ENCODE data around the gene SRGAP3.

SRGAP3 gene

DNA sequence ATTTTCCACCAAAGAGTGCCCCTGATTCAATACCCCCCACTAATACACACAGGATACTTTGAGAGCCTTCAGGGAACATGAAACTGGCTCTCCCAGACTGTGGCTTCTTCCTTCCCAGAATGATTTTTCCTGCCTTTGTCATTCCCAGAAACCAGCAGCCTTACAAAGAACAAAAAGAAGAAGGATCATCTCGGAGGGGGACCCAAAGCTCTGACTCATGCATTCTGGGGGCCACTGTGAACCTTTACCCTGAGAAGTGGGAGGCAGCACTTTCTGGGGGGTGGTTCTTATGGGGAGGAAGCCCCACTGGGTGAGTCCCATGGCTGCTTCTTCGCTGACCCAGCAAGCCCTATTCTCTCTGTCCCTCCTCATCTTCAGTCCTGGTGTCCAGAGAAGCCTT, 241.5 kb downstream of the SRGAP3 start:
- no peak overlapping the region for H3K4me3 ChIP-seq (ENCODE audit: low read depth in 1 of 2, low read length in 2 of 2)
- no peak overlapping the region for H3K27ac ChIP-seq (ENCODE audit: low read depth, low read length)
- no peaks in the 10 kb centered on the region for H3K4me1 ChIP-seq (ENCODE audit: control insufficient read depth in 1 of 2, insufficient read depth in 2 of 2, low read length in 2 of 2)
- H3K27me3 ChIP-seq (ENCODE audit: control insufficient read depth in 1 of 2, insufficient read depth in 2 of 2, low read length in 2 of 2): no peaks in the 10 kb centered on the region
- no peaks in the 10 kb centered on the region for H3K9me3 ChIP-seq (ENCODE audit: control insufficient read depth in 1 of 2, low read length in 2 of 2)
- no peak overlapping the region for H3K9ac ChIP-seq (ENCODE audit: low read depth in 1 of 2, low read length in 2 of 2)
- H3K36me3 ChIP-seq (ENCODE audit: control insufficient read depth in 1 of 2, insufficient read depth in 2 of 2, low read length in 2 of 2): no peaks in the 10 kb centered on the region

DNA sequence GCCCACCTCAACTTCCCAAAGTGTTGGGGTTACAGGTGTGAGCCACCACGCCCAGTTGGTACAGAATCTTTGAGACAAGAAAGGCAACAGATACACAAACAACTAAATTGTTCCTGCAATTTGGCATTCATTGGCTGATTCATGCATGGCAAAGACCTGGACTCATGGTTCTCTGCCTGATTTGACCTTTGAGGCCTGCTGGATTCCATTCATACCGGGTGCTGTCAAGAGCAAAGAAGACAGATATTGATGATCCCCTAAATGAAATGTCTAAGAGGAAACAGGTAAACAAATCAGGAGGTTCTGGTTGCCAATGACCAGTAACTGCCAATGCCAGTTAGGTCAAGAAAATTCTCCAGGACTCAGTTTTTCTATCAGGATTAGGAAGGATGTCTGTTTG, 242.2 kb downstream of the SRGAP3 start:
- no peaks in the 10 kb centered on the region for H3K4me1 ChIP-seq (ENCODE audit: control insufficient read depth in 1 of 2, insufficient read depth in 2 of 2, low read length in 2 of 2)
- H3K9ac ChIP-seq (ENCODE audit: low read depth in 1 of 2, low read length in 2 of 2): no peak overlapping the region
- no peak overlapping the region for H3K27ac ChIP-seq (ENCODE audit: low read depth, low read length)
- H3K9me3 ChIP-seq (ENCODE audit: control insufficient read depth in 1 of 2, low read length in 2 of 2): no peaks in the 10 kb centered on the region
- no peak overlapping the region for H3K4me3 ChIP-seq (ENCODE audit: low read depth in 1 of 2, low read length in 2 of 2)
- no peaks in the 10 kb centered on the region for H3K36me3 ChIP-seq (ENCODE audit: control insufficient read depth in 1 of 2, insufficient read depth in 2 of 2, low read length in 2 of 2)
- H3K27me3 ChIP-seq (ENCODE audit: control insufficient read depth in 1 of 2, insufficient read depth in 2 of 2, low read length in 2 of 2): no peaks in the 10 kb centered on the region

DNA sequence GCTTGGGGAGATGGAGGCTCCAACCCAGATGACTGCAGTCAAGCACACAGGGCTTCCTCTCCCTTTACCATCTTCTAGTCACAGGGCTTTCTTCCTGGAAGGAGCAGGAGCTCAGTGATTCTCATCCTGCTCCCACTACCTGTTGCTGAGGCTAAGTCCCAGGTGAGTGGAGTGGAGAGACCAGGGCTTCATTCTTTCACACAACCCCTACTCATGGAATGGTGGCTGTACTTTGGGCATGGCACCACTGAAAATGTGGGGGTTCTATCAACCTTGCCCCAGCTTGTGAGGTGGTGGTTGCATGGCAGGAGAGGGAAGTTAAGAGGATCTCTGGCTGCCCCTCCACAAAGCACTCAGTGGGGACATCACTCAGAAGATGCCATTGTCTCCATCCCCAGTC, 249.4 kb downstream of the SRGAP3 start:
- no peaks in the 10 kb centered on the region for H3K27me3 ChIP-seq (ENCODE audit: control insufficient read depth in 1 of 2, insufficient read depth in 2 of 2, low read length in 2 of 2)
- H3K4me1 ChIP-seq (ENCODE audit: control insufficient read depth in 1 of 2, insufficient read depth in 2 of 2, low read length in 2 of 2): no peaks in the 10 kb centered on the region
- H3K27ac ChIP-seq (ENCODE audit: low read depth, low read length): no peak overlapping the region
- no peak overlapping the region for H3K9ac ChIP-seq (ENCODE audit: low read depth in 1 of 2, low read length in 2 of 2)
- no peaks in the 10 kb centered on the region for H3K9me3 ChIP-seq (ENCODE audit: control insufficient read depth in 1 of 2, low read length in 2 of 2)
- no peak overlapping the region for H3K4me3 ChIP-seq (ENCODE audit: low read depth in 1 of 2, low read length in 2 of 2)
- H3K36me3 ChIP-seq (ENCODE audit: control insufficient read depth in 1 of 2, insufficient read depth in 2 of 2, low read length in 2 of 2): no peaks in the 10 kb centered on the region

DNA sequence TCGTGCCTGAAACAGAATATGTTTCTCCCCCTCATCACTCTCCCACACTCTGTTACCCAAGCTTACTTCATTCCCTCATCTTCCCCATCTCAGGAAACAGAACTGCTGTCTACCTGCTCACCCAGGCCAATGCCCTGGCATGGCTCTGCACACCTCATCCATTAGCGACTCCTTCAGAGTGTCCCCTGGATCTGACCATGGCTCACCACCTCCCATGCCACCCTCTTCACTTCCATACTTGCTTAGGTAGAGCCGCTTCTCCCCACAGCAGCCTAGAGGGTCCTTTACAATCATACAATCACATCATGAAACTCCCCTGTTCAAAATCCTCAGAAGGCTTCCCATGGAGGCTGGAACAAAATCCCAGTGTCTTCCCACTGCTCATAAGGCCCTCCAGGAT, 252.3 kb downstream of the SRGAP3 start:
- H3K4me3 ChIP-seq (ENCODE audit: low read depth in 1 of 2, low read length in 2 of 2): no peak overlapping the region
- H3K27ac ChIP-seq (ENCODE audit: low read depth, low read length): no peak overlapping the region
- no peaks in the 10 kb centered on the region for H3K4me1 ChIP-seq (ENCODE audit: control insufficient read depth in 1 of 2, insufficient read depth in 2 of 2, low read length in 2 of 2)
- H3K36me3 ChIP-seq (ENCODE audit: control insufficient read depth in 1 of 2, insufficient read depth in 2 of 2, low read length in 2 of 2): no peaks in the 10 kb centered on the region
- no peaks in the 10 kb centered on the region for H3K27me3 ChIP-seq (ENCODE audit: control insufficient read depth in 1 of 2, insufficient read depth in 2 of 2, low read length in 2 of 2)
- no peaks in the 10 kb centered on the region for H3K9me3 ChIP-seq (ENCODE audit: control insufficient read depth in 1 of 2, low read length in 2 of 2)
- H3K9ac ChIP-seq (ENCODE audit: low read depth in 1 of 2, low read length in 2 of 2): no peak overlapping the region

DNA sequence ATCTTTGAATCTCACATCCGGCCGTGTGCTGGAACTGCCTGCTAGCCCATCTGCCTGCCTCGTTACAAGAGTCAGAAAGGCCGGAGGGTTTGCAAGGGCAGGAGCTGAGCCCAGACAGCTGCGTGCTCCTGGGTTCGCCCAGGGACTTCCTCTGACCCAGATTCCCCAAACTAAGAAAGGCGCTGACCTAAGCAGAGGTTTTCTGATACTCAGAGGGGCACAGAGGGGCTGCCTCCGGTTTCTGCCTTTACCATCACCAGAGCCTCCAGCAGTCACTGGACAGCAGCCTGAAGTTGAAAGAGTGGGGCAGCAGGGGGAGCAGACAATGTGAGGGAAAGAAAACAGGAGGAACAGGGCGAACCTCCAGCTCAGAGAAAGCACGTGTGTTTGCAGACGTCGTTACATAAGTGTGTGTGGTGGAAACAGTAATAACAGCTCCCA, 252.7 kb downstream of the SRGAP3 start:
- Histone ChIP-seq H3K9ac (ENCODE audit: low read depth in 1 of 2, low read length in 2 of 2) (no peak overlapping the region), H3K4me3 (ENCODE audit: low read depth in 1 of 2, low read length in 2 of 2) (no peak overlapping the region), H3K27me3 (ENCODE audit: control insufficient read depth in 1 of 2, insufficient read depth in 2 of 2, low read length in 2 of 2) (no peaks in the 10 kb centered on the region), H3K4me1 (ENCODE audit: control insufficient read depth in 1 of 2, insufficient read depth in 2 of 2, low read length in 2 of 2) (no peaks in the 10 kb centered on the region), H3K27ac (ENCODE audit: low read depth, low read length) (no peak overlapping the region), H3K9me3 (ENCODE audit: control insufficient read depth in 1 of 2, low read length in 2 of 2) (no peaks in the 10 kb centered on the region), H3K36me3 (ENCODE audit: control insufficient read depth in 1 of 2, insufficient read depth in 2 of 2, low read length in 2 of 2) (no peaks in the 10 kb centered on the region)

DNA sequence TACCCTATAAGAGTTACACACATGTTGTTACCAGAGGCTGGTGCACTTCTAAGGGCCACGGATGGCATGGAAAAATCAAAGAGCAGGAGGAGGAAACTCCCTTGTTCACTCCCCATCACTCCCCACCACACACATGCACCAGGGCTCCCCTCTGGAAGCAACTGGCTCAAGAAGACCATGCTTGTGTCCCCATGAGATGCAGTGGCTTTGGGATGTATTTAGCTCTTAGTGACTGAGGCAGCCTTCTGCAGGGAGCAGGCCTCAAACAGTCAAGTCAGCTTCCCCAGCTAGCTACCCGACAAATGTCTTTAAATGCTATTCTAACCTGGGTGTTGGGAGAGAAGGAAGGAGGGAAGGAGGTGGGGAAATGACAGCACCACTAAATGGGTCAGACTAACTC, 253.2 kb downstream of the SRGAP3 start:
- H3K27me3 ChIP-seq (ENCODE audit: control insufficient read depth in 1 of 2, insufficient read depth in 2 of 2, low read length in 2 of 2): no peaks in the 10 kb centered on the region
- no peak overlapping the region for H3K4me3 ChIP-seq (ENCODE audit: low read depth in 1 of 2, low read length in 2 of 2)
- no peaks in the 10 kb centered on the region for H3K9me3 ChIP-seq (ENCODE audit: control insufficient read depth in 1 of 2, low read length in 2 of 2)
- H3K9ac ChIP-seq (ENCODE audit: low read depth in 1 of 2, low read length in 2 of 2): no peak overlapping the region
- H3K27ac ChIP-seq (ENCODE audit: low read depth, low read length): no peak overlapping the region
- H3K4me1 ChIP-seq (ENCODE audit: control insufficient read depth in 1 of 2, insufficient read depth in 2 of 2, low read length in 2 of 2): no peaks in the 10 kb centered on the region
- H3K36me3 ChIP-seq (ENCODE audit: control insufficient read depth in 1 of 2, insufficient read depth in 2 of 2, low read length in 2 of 2): no peaks in the 10 kb centered on the region

DNA sequence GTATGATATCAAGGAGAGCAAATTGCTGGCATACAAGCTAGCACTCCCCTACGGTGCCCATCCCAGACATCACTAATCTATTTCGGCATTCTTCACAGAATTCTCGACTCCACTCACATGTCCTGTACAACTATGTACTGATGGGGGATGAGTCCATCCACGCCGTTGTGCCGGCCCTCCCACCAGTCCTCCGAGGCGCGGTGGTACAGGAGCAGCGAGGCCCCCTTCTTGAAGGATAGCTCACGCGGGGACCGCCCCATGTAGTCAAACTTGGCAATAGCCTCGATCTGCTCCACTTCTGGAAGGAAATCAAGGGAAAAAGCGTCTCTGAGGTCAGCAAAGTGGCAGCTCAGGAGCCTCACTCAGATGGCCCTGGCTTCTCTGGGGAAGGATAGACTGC, 255.2 kb downstream of the SRGAP3 start:
- Histone ChIP-seq H3K36me3 (ENCODE audit: control insufficient read depth in 1 of 2, insufficient read depth in 2 of 2, low read length in 2 of 2) (no peaks in the 10 kb centered on the region), H3K9me3 (ENCODE audit: control insufficient read depth in 1 of 2, low read length in 2 of 2) (no peaks in the 10 kb centered on the region), H3K27me3 (ENCODE audit: control insufficient read depth in 1 of 2, insufficient read depth in 2 of 2, low read length in 2 of 2) (no peaks in the 10 kb centered on the region), H3K4me1 (ENCODE audit: control insufficient read depth in 1 of 2, insufficient read depth in 2 of 2, low read length in 2 of 2) (no peaks in the 10 kb centered on the region), H3K27ac (ENCODE audit: low read depth, low read length) (no peak overlapping the region), H3K9ac (ENCODE audit: low read depth in 1 of 2, low read length in 2 of 2) (no peak overlapping the region), H3K4me3 (ENCODE audit: low read depth in 1 of 2, low read length in 2 of 2) (no peak overlapping the region)

DNA sequence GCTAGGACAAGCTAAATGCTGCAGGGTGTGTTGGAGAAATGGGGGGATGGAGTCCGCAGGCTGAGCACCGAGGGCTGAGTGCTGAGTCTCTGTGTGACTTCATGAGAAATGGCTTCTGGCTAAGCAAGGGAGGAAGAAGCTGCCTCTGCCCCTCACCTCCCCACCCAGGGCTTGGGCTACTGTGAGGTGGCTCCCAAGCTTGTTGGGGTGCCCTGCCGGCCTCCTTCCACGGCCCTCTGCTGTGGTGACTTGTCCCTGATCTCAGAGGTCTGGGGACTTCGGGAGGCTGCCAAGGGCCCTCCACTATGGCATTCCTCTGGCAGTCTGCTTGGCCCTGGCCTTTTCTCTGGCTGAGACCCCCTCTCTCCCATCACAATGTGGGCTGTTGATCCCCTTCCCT, 256.1 kb downstream of the SRGAP3 start:
- Histone ChIP-seq H3K9ac (ENCODE audit: low read depth in 1 of 2, low read length in 2 of 2) (no peak overlapping the region), H3K27me3 (ENCODE audit: control insufficient read depth in 1 of 2, insufficient read depth in 2 of 2, low read length in 2 of 2) (no peaks in the 10 kb centered on the region), H3K4me1 (ENCODE audit: control insufficient read depth in 1 of 2, insufficient read depth in 2 of 2, low read length in 2 of 2) (no peaks in the 10 kb centered on the region), H3K9me3 (ENCODE audit: control insufficient read depth in 1 of 2, low read length in 2 of 2) (no peaks in the 10 kb centered on the region), H3K27ac (ENCODE audit: low read depth, low read length) (no peak overlapping the region), H3K4me3 (ENCODE audit: low read depth in 1 of 2, low read length in 2 of 2) (no peak overlapping the region), H3K36me3 (ENCODE audit: control insufficient read depth in 1 of 2, insufficient read depth in 2 of 2, low read length in 2 of 2) (no peaks in the 10 kb centered on the region)

DNA sequence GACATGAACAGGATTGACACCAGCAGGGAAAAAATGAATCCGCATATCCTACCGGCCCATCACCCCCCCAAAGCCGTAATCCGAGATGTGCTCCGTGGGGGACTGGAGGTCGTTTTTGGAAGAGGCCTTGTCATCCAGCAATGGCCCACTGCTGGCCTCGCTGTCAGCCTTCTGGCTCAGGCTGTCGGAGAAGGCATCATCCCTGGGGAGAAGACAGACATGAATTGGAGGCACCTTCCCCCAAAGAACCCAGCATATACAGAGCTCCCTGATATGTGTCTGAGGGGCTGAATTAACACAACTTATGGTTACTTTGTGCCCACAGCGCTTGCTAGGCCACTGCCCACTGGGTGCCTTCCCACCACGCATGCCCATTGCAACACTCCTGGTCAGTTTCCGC, 256.6 kb downstream of the SRGAP3 start:
- Histone ChIP-seq H3K27me3 (ENCODE audit: control insufficient read depth in 1 of 2, insufficient read depth in 2 of 2, low read length in 2 of 2) (no peaks in the 10 kb centered on the region), H3K36me3 (ENCODE audit: control insufficient read depth in 1 of 2, insufficient read depth in 2 of 2, low read length in 2 of 2) (no peaks in the 10 kb centered on the region), H3K4me3 (ENCODE audit: low read depth in 1 of 2, low read length in 2 of 2) (no peak overlapping the region), H3K27ac (ENCODE audit: low read depth, low read length) (no peak overlapping the region), H3K9me3 (ENCODE audit: control insufficient read depth in 1 of 2, low read length in 2 of 2) (no peaks in the 10 kb centered on the region), H3K4me1 (ENCODE audit: control insufficient read depth in 1 of 2, insufficient read depth in 2 of 2, low read length in 2 of 2) (no peaks in the 10 kb centered on the region), H3K9ac (ENCODE audit: low read depth in 1 of 2, low read length in 2 of 2) (no peak overlapping the region)

DNA sequence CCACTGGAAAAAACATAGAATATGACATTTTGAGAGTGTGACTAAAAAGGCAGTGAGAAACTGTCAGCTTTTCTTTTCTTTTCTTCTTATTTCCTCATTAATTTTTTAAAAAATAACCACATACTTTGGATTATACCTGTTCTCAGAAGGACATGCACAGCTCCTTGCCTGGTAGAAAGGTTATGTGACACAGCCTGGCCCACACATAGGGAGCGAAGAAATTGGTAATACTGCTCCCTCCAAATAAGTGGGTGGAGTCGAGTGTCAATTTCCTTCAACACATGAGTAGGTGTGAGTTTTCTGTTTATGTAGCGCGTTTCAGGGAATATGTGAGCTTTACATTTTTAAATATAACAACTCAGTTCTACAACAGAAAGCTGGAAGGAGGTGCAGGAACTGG, 257.2 kb downstream of the SRGAP3 start:
- H3K4me1 ChIP-seq (ENCODE audit: control insufficient read depth in 1 of 2, insufficient read depth in 2 of 2, low read length in 2 of 2): no peaks in the 10 kb centered on the region
- no peaks in the 10 kb centered on the region for H3K27me3 ChIP-seq (ENCODE audit: control insufficient read depth in 1 of 2, insufficient read depth in 2 of 2, low read length in 2 of 2)
- H3K27ac ChIP-seq (ENCODE audit: low read depth, low read length): no peak overlapping the region
- H3K9ac ChIP-seq (ENCODE audit: low read depth in 1 of 2, low read length in 2 of 2): no peak overlapping the region
- H3K36me3 ChIP-seq (ENCODE audit: control insufficient read depth in 1 of 2, insufficient read depth in 2 of 2, low read length in 2 of 2): no peaks in the 10 kb centered on the region
- no peaks in the 10 kb centered on the region for H3K9me3 ChIP-seq (ENCODE audit: control insufficient read depth in 1 of 2, low read length in 2 of 2)
- no peak overlapping the region for H3K4me3 ChIP-seq (ENCODE audit: low read depth in 1 of 2, low read length in 2 of 2)

Data from duodenal mucosa (tissue), 2 donors.